ENCODE measurements around the gene NBAS.

DNA sequence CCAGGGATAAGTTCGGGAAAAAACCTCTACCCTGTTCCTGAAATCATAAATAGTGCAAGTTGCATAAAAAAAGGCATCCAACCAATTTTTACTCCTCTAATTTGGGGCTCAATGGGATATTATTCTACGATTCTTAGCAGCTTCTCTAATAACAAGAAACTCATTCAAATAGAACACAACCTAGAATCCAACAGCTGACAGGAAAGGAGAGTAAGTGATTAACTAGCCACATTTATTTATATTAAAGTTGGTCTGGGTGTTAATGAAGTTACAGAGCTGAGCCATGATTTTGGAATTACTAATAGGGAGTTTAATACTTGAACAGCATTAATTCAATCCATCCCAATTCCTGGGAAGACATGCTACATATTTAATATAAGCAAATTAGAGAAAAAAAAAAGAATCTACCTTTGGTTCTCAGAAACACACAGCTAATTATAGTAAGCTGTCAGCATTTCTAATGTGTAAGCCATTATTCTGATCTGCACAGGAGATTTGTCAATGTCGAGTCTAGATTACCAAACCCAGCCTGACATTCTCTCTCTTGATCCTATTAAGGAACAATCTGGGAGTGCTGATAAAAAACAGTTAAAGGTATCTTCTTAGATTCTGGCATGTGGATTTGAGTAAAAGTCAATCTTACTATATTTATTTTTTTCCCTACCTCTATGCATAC lies 267.7 kb downstream of the NBAS start:
- TF ChIP-seq EP300 (IDR thresholded peaks at IDR 0.05), result no peak
- no peak for TF ChIP-seq CTCF (IDR thresholded peaks at IDR 0.05)
- no peak for TF ChIP-seq POLR2A (IDR thresholded peaks at IDR 0.05)

Data from ovary (tissue), 3 donors.